GM12873 (cell line): ENCODE measurements around the gene CD28.

ENCODE experiments used
- TF ChIP-seq, protein P1 (sequence below): IDR thresholded peaks from 2 replicates; pipeline ENCODE4 v1.5.1; 2012; ENCODE audit warnings: low read depth, mild to moderate bottlenecking, moderate library complexity, low read length, control low read depth; ENCODE audit not compliant: insufficient read depth; ENCODE audit errors: missing control alignments

CD28 gene

DNA sequence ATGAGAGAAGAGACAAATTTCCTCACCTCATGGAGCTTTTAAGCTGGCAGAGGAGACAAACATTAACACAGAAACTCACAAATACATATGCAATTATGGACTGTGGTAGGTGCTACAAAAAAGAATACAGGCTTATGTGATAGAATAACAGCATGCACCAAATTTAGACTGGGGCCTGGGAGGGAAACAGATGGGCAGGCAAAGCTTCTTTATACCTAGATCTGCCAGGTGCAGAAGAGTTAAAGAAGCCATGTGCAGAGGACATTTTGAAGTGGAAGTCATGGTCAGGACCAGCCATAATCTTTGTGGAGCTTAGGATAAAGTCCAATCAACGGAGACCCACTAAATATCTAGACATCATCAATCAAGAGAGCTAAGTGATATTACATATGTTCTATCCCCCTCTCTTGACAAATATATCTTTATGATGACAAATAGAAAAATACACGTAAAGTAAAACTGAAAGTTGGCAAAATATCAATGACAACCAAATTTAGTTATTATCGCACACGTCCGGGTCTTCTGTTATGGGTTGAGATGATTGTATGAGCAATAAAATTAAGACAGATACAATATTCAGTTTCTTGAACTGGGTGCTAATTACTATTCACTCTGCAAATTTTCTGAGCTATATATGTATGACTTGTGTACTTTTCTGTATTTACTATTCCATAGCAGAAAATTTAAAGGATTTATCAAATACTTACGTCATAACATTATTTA lies 44.1 kb downstream of the CD28 start:
- TF ChIP-seq, protein P1, sequence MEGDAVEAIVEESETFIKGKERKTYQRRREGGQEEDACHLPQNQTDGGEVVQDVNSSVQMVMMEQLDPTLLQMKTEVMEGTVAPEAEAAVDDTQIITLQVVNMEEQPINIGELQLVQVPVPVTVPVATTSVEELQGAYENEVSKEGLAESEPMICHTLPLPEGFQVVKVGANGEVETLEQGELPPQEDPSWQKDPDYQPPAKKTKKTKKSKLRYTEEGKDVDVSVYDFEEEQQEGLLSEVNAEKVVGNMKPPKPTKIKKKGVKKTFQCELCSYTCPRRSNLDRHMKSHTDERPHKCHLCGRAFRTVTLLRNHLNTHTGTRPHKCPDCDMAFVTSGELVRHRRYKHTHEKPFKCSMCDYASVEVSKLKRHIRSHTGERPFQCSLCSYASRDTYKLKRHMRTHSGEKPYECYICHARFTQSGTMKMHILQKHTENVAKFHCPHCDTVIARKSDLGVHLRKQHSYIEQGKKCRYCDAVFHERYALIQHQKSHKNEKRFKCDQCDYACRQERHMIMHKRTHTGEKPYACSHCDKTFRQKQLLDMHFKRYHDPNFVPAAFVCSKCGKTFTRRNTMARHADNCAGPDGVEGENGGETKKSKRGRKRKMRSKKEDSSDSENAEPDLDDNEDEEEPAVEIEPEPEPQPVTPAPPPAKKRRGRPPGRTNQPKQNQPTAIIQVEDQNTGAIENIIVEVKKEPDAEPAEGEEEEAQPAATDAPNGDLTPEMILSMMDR: no peak

DNA sequence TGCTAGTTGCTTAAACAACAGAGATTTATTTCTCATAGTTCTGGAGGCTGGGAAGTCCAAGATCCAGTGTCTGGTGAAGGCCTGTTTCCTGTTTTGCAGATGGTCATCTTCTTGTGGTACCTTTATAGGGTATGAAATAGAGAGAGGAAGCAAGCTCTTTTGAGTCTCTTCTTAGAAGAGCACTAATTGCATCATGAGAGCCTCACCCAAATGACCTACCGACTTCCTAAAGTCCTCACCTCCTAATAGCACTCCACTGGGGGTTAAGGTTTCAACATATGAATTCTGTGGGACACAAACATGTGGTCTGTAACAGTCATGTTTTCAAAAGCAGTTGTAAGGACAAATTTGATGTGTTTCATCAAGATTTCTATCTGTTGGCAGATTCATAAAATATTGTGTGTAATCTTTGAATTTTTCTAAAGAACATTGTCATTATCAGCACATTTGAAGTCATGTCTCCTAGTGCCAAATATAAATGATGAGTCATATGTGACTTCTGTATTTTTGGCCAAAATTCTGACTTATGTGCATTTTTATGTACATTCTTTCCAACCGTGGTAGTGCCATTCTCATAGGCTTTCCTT lies 45.3 kb downstream of the CD28 start:
- TF ChIP-seq, protein P1: no peak

DNA sequence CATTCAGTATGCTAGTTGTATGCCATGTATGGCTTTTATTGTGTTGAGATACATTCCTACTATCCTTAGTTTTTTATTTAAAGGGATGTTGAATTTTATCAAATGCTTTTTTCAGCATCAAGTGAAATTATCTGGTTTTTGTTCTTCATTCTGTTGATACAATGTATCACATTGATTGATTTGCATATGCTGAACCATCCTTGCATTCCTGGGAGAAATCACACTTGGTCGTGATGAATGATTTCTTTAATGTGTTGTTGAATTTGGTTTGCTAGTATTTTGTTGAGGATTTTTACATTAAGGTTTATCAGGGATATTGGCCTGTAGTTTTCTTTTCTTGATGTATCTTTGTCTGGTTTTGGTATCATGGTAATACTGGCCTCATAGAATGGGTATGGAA lies 49.7 kb downstream of the CD28 start:
- TF ChIP-seq, protein P1: no peak

DNA sequence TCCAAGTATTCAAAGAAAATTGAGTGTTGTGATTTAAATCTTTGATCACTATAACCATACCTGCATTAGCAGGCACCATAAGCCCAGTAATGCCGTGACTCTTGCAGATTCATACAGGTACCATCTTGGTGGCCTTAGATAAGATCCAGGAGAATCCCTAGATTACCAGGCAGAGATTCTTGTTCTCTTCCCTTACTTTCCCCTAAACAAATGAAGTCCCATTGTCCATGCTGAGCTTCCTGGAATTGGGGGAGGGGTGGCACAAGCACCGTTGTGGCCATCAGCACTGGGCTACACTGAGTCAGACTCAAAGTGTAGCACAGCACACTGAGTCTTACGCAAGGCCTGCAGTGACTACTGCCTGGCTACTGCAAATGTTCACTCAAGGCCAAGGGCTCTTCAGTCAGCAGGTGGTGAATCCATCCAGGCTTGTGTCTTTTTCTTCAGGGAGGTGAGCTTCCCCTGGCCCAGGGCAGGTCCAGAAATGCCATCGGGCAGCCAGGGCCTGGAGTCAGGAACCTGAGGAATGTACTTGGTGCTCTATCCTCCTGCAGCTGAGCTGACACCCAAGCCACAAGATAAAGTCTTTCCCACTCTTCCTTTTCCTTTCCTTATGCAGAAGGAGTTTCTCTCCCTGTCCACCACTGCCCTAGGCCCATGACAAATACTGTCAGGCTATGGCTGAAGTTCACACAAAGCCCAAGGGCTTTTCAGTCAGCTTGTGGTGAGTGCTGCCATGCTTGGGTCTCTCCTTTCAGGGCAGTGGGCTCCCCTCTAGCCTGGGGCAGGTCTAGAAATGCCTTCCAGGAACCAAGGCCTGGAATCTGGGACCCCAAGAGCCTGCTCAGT lies 52.6 kb downstream of the CD28 start:
- TF ChIP-seq, protein P1: no peak

DNA sequence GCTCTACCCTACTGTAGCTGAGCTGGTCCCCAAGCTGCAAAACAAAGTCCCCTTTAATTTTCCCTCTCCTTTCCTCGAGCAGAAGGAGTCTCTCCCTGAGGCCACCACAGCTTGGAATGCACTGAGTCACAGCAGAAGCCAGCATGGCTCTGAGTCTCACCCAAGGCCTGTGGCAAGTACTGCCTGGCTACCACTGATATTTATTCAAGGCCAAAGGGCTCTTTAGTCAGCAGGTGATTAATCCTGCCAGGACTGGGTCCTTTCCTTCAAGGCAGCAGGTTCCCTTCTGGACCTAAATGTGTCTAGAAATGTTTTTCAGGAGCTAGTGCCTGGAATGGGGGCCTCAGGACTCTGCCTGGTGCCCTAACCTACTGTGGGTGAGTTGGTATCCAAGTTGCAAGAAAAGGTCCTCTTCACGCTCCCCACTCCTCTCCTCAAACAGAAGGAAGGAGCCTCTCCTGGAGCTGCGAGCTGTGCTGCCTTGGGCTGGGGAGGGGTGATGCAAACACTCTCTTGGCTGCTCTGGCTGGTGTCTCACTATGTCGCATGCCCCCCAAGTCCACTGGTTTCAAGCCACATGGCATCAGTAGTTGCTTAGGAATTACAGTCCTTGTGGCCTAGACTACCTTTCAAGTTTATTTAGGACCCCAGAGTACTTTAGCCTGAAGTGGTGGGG lies 53.4 kb downstream of the CD28 start:
- TF ChIP-seq, protein P1: no peak

DNA sequence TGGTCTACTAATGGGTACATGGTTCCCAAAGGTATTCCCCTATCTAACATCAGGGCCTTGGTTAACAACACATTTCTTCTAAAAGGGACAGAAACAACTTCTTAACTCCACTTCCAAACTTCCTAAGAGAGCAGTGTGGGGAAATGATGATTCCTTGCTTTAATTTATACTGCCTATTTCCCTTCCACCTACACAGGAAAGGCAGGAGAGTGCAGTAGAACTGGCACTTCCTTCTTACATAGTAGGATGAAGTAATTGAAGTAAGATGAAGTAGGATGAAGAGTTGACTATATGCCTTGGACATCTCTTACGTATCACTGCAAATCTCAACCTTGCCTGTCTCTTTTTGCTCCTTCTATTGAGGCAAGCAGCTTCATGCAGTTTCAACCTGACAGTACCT lies 54.7 kb downstream of the CD28 start:
- TF ChIP-seq, protein P1: no peak
